Measurements from ENCODE around the gene LIPT1. TPM values are rescaled to one million over a fixed set of nuclear protein-coding genes. Genes with fewer than 3 reads are reported as not detected.
"Not testable (repeated sequence)": the region's sequence is repeated elsewhere in the genome, so short reads cannot be mapped to it uniquely, and the experiment has no call there.

The LIPT1 gene
- total RNA-seq = 10 to 100 TPM in 4 of 8 experiments, 1 to 10 TPM in 4; 6.6 to 13.9 (median 10.0) TPM

GRCh38 chr2:99154643-99155536, at the start of gene LIPT1, which contains the start of gene TSGA10:
LIPT1 (plus strand) TSS chr2:99154967; CDS start chr2:99161958, 6,991 bp downstream.
TSGA10 (minus strand) TSS chr2:99154942; CDS start chr2:99109439, 45,503 bp downstream.
- Histone ChIP-seq H3K4me1 (replicated peaks in 1 of 2) (peaks cover 10 to 17% of the 10 kb centered on the region in 2 donors), H3K27ac (peak within 1 kb of the TSS; percentile 54 to 69), H3K4me3 (peak within 1 kb of the TSS; percentile 55 to 78 (median 61))
- peak; percentile 95 to 99 (median 97) for ATAC-seq (replicated peaks in 6 of 8)
- WGBS, 10 experiments = 0 to 20% (median 0%) methylated on average over 1 to 15 of the region's 70 CpGs; no CpG with 5 or more reads in 2 of the 10 experiments
- in situ Hi-C loops (cut with MboI; ENCODE audit: low pct_unique_long_range_greater_than_20kb in 2 of 9, low sequenced_read_pairs in 9 of 9, unreplicated experiment in 9 of 9) = no loop called here

DNA sequence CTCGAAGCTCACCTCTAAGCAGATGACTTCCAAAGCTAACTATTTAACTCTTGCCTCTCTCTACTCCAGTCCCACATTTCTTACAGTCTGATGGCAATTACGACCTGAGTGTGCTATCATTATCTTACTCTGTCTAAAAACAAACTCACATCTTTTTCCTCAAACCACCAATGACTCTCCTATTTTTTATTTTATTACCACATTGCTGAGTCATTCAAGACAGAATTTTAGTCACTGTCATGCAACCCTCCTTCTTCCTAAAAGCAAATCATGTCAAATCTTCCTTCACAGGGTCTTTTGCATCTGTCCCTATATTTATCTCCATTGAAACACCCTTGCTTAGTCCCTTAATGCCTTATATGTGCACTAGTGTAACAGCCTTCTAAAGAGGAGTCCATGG, 47.9 kb upstream of the LIPT1 start:
- ATAC-seq (replicated peaks in 6 of 8) = peak in 1 of 8 experiments; percentile 16
- Histone ChIP-seq H3K27ac (no peak overlapping the region), H3K4me1 (replicated peaks in 1 of 2) (no peaks in the 10 kb centered on the region), H3K4me3 (no peak overlapping the region)
- in situ Hi-C loops (cut with MboI; ENCODE audit: low pct_unique_long_range_greater_than_20kb in 2 of 9, low sequenced_read_pairs in 9 of 9, unreplicated experiment in 9 of 9) = no loop called here
- 0 to 83% (median 60%) methylated on average over 1 to 2 of the region's 2 CpGs; no CpG with 5 or more reads in 1 of the 10 experiments for WGBS, 10 experiments

GRCh38 chr2:99111236-99111635, 43.5 kb upstream of the LIPT1 start:
- in situ Hi-C loops (cut with MboI; ENCODE audit: low pct_unique_long_range_greater_than_20kb in 2 of 9, low sequenced_read_pairs in 9 of 9, unreplicated experiment in 9 of 9) = no loop called here
- Histone ChIP-seq H3K4me1 (replicated peaks in 1 of 2) (no peaks in the 10 kb centered on the region), H3K4me3 (no peak overlapping the region), H3K27ac (no peak overlapping the region)
- WGBS, 10 experiments = 0 to 100% (median 83%) methylated on average over 1 to 2 of the region's 2 CpGs; no CpG with 5 or more reads in 1 of the 10 experiments
- ATAC-seq (replicated peaks in 6 of 8) = peak in 3 of 8 experiments; percentile 27 to 62 (median 55)

DNA sequence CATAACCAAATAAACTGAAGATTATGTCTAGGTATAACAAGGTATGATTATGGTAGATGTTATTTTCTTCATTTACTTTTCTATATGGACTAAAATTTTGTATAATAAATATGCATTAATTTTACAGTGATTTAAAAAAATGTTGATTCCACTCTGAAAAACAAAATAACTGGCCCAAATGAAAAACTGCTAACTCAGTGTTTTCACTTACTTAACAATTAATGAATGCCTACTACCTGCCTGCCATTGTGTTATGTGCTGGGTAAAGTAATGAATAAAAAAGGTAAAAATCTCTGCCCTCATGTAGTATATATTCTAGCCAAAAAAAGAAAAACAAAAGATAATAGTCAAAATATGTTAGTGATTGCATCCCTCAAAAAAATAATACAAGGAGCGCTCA, 42.8 kb upstream of the LIPT1 start:
- WGBS, 10 experiments = 89 to 100% (median 100%) methylated on average over 1 of the region's 1 CpG; no CpG with 5 or more reads in 2 of the 10 experiments
- no peak overlapping the region for H3K4me3 ChIP-seq
- in situ Hi-C loops (cut with MboI; ENCODE audit: low pct_unique_long_range_greater_than_20kb in 2 of 9, low sequenced_read_pairs in 9 of 9, unreplicated experiment in 9 of 9) = no loop called here

GRCh38 chr2:99112617-99113016, 42.1 kb upstream of the LIPT1 start:
- H3K4me1 ChIP-seq (replicated peaks in 1 of 2) = no peaks in the 10 kb centered on the region
- ATAC-seq (replicated peaks in 6 of 8) = no peak
- 43 to 100% (median 84%) methylated on average over 1 to 4 of the region's 4 CpGs; no CpG with 5 or more reads in 2 of the 10 experiments for WGBS, 10 experiments
- in situ Hi-C loops (cut with MboI; ENCODE audit: low pct_unique_long_range_greater_than_20kb in 2 of 9, low sequenced_read_pairs in 9 of 9, unreplicated experiment in 9 of 9) = no loop called here
- H3K27ac ChIP-seq = no peak overlapping the region
- H3K4me3 ChIP-seq = no peak overlapping the region

More for the DNA sequence above, 42.8 kb upstream of the LIPT1 start:
- Histone ChIP-seq H3K4me1 (replicated peaks in 1 of 2) (no peaks in the 10 kb centered on the region), H3K27ac (no peak overlapping the region)
- ATAC-seq (replicated peaks in 6 of 8) = no peak

- in situ Hi-C loops (cut with MboI; ENCODE audit: low pct_unique_long_range_greater_than_20kb in 2 of 9, low sequenced_read_pairs in 9 of 9, unreplicated experiment in 9 of 9) = no loop called here
- ATAC-seq (replicated peaks in 6 of 8) = no peak
- WGBS, 10 experiments = 56 to 100% (median 95%) methylated on average over 1 to 2 of the region's 2 CpGs; no CpG with 5 or more reads in 1 of the 10 experiments
- H3K4me1 ChIP-seq (replicated peaks in 1 of 2) = no peaks in the 10 kb centered on the region
- H3K27ac ChIP-seq = no peak overlapping the region
- H3K4me3 ChIP-seq = no peak overlapping the region
Observed at GRCh38 chr2:99127981-99128380, 26.8 kb upstream of the LIPT1 start.

DNA sequence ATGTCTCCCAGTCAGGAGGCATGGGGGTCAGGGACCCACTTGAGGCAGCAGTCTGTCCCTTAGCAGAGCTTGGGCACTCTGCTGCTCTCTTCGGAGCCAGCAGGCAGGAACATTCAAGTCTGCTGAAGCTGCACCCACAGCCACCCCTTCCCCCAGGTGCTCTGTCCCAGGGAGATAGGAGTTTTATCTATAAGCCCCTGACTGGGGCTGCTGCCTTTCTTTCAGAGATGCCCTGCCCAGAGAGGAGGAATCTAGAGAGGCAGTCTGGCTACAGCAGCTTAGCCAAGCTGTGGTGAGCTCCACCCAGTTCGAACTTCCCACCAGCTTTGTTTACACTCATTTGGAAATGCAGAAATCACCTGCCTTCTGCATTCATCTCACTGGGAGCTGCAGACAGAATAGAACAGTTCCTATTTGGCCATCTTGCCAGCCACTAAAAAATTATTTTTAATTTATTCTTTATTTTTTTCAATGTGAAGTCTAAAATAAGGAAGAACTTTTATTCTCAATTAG, 19.7 kb upstream of the LIPT1 start:
- 80 to 100% (median 92%) methylated on average over 1 to 2 of the region's 2 CpGs; no CpG with 5 or more reads in 6 of the 10 experiments for WGBS, 10 experiments

DNA sequence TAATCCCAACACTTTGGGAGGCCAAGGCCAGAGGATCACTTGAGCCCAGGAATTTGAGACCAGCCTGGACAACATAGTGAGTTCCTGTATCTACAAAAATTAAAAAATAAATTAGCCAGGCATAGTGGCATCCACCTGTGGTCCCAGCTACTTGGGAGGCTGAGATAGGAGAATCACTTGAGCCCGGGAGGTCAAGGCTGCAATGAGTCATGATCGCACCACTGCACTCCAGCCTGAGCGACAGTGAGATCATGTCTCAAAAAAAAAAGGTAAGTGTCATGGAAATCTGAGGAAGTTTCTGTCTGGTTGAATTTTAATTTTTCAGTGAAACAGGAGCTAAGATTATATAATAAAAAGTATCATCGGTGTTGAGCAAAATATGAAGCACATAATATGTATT, 15.8 kb upstream of the LIPT1 start:
- 75 to 100% (median 97%) methylated on average over 1 to 4 of the region's 4 CpGs; no CpG with 5 or more reads in 1 of the 10 experiments for WGBS, 10 experiments
- no peak overlapping the region for H3K4me3 ChIP-seq
- in situ Hi-C loops (cut with MboI; ENCODE audit: low pct_unique_long_range_greater_than_20kb in 2 of 9, low sequenced_read_pairs in 9 of 9, unreplicated experiment in 9 of 9) = no loop called here
- H3K4me1 ChIP-seq (replicated peaks in 1 of 2) = peaks cover 0 to 5% of the 10 kb centered on the region in 2 donors
- no peak overlapping the region for H3K27ac ChIP-seq
- ATAC-seq (replicated peaks in 6 of 8) = no peak

More for the DNA sequence above, 19.7 kb upstream of the LIPT1 start:
- ATAC-seq (replicated peaks in 6 of 8) = peak in 3 of 8 experiments; percentile 39 to 93 (median 86)
- H3K4me3 ChIP-seq; H3K27ac ChIP-seq; H3K4me1 ChIP-seq (replicated peaks in 1 of 2); in situ Hi-C loops (cut with MboI; ENCODE audit: low pct_unique_long_range_greater_than_20kb in 2 of 9, low sequenced_read_pairs in 9 of 9, unreplicated experiment in 9 of 9): not testable (repeated sequence)

GRCh38 chr2:99140056-99140859, 14.5 kb upstream of the LIPT1 start:
- in situ Hi-C loops (cut with MboI; ENCODE audit: low pct_unique_long_range_greater_than_20kb in 2 of 9, low sequenced_read_pairs in 9 of 9, unreplicated experiment in 9 of 9) = no loop called here
- peak overlapping the region; percentile 54 to 75 (median 66) for H3K4me3 ChIP-seq
- H3K4me1 ChIP-seq (replicated peaks in 1 of 2) = peaks cover 0 to 5% of the 10 kb centered on the region in 2 donors
- H3K27ac ChIP-seq = no peak overlapping the region
- 13 to 74% (median 29%) methylated on average over 4 to 17 of the region's 17 CpGs for whole genome bisulfite sequencing, 10 experiments
- ATAC-seq (replicated peaks in 6 of 8) = no peak

- peak in 7 of 8 experiments; percentile 38 to 63 (median 43) for ATAC-seq (replicated peaks in 6 of 8)
- Histone ChIP-seq H3K4me1 (replicated peaks in 1 of 2) (peaks cover 0 to 5% of the 10 kb centered on the region in 2 donors), H3K4me3 (peak overlapping the region; percentile 54 to 75 (median 66)), H3K27ac (peak overlapping the region; percentile 68 to 72)
- in situ Hi-C loops (cut with MboI; ENCODE audit: low pct_unique_long_range_greater_than_20kb in 2 of 9, low sequenced_read_pairs in 9 of 9, unreplicated experiment in 9 of 9) = no loop called here
- no CpG with 5 or more reads among the region's 21 CpGs for WGBS, 10 experiments
Observed at GRCh38 chr2:99140860-99141109, 14.0 kb upstream of the LIPT1 start.

GRCh38 chr2:99141110-99142108, 13.4 kb upstream of the LIPT1 start, which contains the start of gene C2orf15:
C2orf15 (plus strand) TSS chr2:99141707; CDS start chr2:99150559, 8,852 bp downstream.
- in situ Hi-C loops (cut with MboI; ENCODE audit: low pct_unique_long_range_greater_than_20kb in 2 of 9, low sequenced_read_pairs in 9 of 9, unreplicated experiment in 9 of 9) = no loop called here

GRCh38 chr2:99150706-99151105, 4.1 kb upstream of the LIPT1 start:
- WGBS, 10 experiments = 56 to 100% (median 100%) methylated on average over 1 of the region's 1 CpG; no CpG with 5 or more reads in 3 of the 10 experiments
- H3K4me3 ChIP-seq = no peak overlapping the region
- H3K4me1 ChIP-seq (replicated peaks in 1 of 2) = peaks cover 4 to 8% of the 10 kb centered on the region in 2 donors
- no peak overlapping the region for H3K27ac ChIP-seq
- no peak for ATAC-seq (replicated peaks in 6 of 8)
- in situ Hi-C loops (cut with MboI; ENCODE audit: low pct_unique_long_range_greater_than_20kb in 2 of 9, low sequenced_read_pairs in 9 of 9, unreplicated experiment in 9 of 9) = no loop called here

More at GRCh38 chr2:99141110-99142108, 13.4 kb upstream of the LIPT1 start, which contains the start of gene C2orf15:
- WGBS, 10 experiments = 0 to 4% (median 0%) methylated on average over 2 to 26 of the region's 84 CpGs; no CpG with 5 or more reads in 3 of the 10 experiments
- Histone ChIP-seq H3K27ac (peak within 1 kb of the TSS; percentile 68 to 72), H3K4me1 (replicated peaks in 1 of 2) (peaks cover 0 to 5% of the 10 kb centered on the region in 2 donors), H3K4me3 (peak within 1 kb of the TSS; percentile 54 to 75 (median 66))
- peak; percentile 88 to 93 (median 90) for ATAC-seq (replicated peaks in 6 of 8)
